DMS79 treated with DMSO at 0.1 percent for 48 hours (cell line): ENCODE measurements around the gene PLAC8L1.
A peak's percentile ranks its signal among the peaks of the same experiment; 100 is the strongest.
"Not testable (repeated sequence)": the region's sequence is repeated elsewhere in the genome, so short reads cannot be mapped to it uniquely, and the experiment has no call there.

Experiments
- DNase-seq: peaks from one replicate; lab custom pipeline; 2025; lab: John Stamatoyannopoulos, UW

The PLAC8L1 gene, protein sequence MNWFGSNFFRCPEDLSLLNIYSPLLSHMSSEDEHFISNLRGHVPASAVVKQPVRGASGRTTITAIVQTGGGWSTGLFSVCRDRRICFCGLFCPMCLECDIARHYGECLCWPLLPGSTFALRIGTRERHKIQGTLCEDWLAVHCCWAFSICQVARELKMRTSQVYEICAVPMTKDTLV

DNA sequence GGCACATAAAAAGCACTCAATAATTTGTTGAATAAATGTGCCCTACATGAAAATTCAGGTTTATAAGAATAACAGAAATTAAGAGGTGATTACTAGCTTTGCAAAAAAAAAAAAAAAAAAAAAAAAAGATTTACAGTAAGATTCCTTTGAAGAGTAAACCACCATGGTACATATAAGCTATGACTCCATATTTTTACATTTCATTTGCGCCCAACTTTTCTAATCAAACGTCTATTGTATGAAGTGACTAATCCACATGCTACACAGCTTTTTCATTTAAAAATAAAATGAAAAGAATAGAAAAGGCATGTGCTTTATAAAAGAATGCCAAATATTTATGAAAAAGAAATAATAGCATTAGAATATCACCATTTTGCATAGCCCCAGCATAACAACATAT is at the start of gene PLAC8L1:
Gene PLAC8L1 (minus strand): TSS at position 101 of the 400 bp plus-strand sequence. CDS start 1,266 bp downstream, outside the sequence.
- no peak for DNase-seq

DNA sequence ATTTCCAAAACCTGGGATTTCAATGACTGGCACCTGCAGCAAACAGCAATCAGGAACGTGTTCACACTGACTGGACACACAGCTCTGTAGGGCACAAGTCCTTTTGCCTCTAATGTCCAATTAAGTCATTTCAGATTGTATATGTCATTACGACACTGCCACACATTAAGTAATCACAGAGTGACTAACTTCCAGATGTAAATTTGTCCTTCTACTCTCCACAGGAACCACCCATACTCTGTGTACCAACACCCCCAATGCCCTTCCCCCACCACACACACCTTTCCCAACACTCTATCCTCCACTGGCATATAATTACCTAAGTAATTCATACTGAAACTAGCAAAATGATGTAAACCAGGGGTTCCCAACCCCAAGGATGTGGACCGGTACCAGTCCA is 46.6 kb upstream of the PLAC8L1 start:
- no peak for DNase-seq

DNA sequence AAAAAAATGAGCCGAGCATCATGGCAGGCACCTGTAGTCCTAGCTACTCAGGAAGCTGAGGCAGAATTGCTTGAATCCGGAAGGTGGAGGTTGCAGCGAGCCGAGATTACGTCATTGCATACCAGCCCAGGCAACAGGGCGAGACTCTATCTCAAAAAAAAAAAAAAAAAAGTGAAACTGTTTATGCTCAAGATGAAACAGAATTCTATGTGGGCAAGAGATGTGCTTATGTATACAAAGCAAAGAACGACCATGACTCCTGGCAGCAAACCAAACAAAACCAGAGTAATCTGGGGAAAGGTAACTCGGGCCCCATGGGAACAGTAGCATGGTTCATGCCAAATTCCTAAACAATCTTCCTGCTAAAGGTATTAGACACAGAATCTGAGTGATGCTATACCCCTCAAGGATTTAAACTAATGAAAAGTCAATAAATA is 32.6 kb upstream of the PLAC8L1 start:
- DNase-seq = no peak

DNA sequence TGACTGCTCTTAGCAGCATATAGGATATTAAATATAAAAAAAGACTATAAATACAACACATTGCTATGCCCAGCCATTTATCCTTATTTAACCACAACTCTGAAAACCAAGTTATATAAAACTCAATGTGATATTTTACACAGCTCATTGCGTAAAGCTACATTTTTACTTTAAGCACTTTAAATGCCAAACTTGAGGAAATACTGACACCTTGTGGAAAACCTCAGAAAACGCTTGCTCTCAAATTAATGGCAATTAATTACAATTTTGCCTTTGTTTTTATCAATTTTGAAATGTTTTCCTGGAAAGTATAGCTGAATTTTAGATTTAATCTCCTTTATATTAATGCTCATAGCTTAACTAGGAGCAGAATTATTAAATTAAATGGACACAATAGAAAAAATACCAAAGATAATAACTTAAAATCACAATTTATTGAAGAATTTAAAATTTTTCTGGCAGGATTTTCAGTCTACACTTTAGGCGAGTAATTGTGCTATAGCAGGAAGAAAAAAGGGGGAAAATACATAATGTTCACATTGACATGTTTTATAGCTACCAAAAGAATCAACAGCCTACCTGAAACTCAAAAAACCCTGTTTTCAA is 25.2 kb upstream of the PLAC8L1 start:
- peak; percentile 15 for DNase-seq

DNA sequence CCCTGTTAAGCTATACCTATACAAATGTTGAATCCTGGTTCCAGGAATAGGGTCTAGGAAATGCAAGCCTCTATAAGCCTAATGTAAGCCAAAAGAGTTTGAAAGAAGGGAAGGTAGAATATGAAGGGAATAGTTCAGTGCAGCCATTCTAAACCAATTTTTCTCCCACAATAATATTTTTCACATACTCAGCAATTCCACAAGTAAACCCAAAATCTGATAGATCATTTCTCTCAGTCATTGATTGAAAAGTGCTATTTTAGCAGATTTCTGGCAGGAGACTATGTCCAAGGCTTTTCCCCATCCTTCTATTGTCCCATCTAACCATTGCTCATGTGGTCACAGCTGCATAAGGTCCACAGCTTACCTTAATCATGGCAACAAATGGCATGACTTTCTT is 20.7 kb upstream of the PLAC8L1 start:
- no peak for DNase-seq

DNA sequence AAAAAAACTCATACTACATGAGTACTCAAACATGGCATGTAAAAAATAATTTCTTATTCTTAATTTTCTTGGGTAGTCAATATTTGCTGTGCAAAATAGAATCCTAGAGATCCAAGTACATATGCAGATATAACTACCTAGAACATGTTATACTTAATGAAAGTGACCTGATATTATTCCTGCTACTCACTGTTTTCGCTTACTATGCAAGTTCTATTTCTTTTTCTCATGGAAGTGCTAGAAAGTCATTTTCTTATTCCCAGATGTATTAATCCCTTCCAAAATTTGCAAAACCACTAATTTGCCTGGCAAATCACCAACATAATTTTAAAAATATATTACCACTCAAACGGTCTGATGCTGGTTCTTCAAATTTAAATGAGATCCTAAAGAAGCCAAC is 19.2 kb upstream of the PLAC8L1 start:
- no peak for DNase-seq

DNA sequence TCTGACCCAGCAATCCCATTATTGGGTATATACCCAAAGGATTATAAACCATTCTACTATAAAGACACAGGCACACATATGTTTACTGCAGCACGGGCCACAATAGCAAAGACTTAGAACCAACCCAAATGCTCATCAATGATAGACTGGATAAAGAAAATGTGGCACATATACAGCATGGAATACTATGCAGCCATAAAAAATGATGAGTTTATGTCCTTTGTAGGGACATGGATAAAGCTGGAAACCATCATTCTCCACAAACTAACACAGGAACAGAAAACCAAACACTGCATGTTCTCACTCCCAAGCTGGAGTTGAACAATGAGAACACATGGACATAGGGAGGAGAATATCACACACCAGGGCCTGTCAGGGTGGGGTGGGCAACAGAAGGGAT is 16.1 kb upstream of the PLAC8L1 start:
- not testable (repeated sequence) for DNase-seq

DNA sequence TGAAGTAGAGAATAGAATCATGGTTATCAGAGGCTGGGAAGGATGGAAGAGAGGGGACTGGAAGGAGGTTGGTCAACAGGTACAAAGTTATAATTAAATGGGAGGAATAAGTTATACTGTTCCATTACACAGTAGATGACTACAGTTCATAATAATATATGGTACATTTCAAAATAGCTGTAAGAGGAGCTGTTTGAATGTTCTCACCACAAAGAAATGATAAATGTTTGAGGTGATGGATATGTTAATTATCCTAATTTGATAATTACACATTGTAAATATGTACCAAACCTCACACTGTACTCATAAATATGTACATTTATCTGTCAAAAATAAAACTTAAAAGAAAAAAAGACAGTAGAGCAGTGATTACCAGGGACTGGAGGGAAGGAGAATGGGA is 12.9 kb upstream of the PLAC8L1 start:
- DNase-seq = no peak

DNA sequence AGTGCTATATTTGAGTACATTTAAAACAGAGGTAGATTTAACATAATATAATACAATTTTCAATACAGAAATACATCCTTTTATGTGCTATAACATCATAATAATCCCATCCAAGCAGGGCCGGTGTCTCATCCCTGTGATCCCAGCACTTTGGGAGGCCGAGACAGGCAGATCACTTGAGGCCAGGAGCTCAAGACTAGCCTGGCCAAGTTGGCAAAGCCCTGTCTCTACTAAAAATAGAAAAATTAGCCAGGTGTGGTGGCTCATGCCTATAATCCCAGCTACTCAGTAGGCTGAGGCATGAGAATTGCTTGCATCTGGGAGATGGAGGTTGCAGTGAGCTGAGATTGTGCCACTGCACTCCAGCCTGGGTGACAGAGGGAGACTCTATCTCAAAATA is 11.8 kb upstream of the PLAC8L1 start:
- DNase-seq = not testable (repeated sequence)

DNA sequence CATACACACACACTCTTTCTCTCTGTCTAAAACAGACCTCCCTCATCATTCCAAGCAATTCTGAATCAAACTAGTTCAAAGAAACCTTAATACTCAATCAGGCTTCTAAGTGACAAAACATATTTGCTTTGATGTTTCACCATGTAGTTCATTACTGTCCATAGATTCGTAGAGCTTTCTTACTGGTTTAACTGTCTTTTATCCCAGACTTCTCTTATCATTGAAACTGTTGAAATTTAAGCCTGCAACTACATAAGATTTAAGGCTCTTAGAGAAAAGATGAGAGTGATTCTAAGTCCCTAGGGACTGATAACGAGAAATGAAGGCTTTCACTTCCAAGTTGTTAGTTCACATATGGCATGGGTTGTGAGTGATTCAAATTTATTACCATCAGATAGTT is 11.0 kb upstream of the PLAC8L1 start:
- no peak for DNase-seq

DNA sequence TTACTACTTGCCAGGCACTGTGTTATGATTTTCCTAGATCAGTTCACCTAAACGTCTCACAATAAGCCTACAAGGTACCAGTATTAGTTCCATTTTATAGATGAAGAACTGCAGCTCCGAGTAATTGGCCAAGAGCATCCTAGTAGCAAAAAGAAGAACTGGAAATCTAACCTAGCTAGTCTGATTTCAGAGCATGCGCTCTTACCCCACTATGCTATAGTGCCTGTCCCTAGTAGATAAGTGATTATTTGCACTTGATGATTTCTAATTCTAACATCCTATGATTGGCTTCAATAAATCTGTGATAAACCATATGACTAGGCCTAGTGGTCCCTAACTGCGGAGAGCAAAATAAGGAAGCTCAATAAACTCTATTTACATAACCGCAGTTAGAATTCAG is 7.1 kb upstream of the PLAC8L1 start:
- no peak for DNase-seq

DNA sequence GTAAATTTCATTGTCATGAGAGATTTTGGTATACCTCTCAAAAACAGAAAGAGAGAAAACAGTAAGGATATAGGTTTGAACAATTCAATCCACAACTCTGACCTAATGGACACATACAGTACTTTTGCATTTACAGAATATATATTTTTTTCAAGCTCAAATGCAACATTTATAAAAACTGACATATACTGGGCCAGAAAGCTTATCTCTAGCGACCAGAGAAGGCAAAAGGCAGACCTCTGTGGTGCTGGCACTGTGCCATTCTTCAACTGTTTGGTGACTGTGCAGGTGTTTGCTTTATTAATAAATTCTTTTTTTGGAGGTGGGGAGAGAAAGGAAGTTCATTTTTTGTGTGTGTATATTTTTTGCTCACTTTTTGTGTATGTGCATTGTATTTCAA is 6.0 kb upstream of the PLAC8L1 start:
- no peak for DNase-seq

DNA sequence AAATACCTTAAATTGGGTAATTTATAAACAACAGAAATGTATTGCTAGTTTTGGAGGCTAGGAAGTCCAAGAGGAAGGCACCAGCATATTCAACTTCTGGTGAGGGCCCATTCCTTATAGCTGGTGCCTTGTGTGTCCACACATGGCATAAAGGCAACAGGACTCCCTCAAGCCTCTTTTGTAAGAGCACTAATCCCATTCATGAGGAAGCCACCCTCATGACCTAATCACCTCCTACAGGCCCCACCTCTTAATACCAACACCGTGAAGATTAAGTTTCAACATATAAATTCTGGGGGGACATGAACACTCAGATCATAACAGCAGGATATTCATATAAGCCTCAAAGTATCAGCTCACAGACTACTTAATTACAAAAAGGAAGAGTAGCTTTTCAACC is 4.0 kb upstream of the PLAC8L1 start:
- DNase-seq = no peak

DNA sequence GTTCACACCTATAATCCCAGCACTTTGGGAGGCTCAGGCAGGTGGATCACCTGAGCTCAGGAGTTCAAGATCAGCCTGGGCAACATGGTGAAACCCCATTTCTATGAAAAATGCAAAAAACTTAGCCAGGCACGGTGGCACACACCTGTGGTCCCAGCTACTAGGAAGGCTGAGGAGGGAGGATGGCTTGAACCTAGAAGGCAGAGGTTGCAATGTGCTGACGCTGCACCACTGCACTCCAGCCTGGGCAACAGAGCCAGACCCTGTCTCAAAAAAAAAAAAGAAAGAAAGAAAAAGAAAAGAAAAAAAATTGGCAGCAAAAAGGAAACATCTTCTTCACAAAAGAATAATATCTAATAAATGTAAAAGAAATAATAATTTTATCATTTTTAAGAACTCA is 3.5 kb upstream of the PLAC8L1 start:
- not testable (repeated sequence) for DNase-seq

DNA sequence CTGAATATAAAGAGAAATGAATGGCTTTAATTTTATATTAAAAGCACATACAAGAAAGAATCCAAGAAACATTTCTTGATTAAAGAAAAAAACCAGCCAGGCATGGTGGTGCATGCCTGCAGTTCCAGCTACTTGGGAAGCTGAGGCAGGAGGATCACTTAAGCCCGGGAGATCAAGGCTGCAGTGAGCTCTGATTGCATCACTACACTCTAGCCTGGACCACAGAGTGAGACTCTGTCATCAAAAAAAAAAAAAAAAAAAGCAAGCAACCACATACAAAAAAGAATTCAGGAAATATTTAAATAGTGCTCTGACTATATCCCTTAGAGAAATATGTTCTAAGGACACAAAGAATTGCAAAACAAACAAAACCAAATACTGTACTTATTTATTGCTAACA is 2.5 kb upstream of the PLAC8L1 start:
- no peak for DNase-seq

DNA sequence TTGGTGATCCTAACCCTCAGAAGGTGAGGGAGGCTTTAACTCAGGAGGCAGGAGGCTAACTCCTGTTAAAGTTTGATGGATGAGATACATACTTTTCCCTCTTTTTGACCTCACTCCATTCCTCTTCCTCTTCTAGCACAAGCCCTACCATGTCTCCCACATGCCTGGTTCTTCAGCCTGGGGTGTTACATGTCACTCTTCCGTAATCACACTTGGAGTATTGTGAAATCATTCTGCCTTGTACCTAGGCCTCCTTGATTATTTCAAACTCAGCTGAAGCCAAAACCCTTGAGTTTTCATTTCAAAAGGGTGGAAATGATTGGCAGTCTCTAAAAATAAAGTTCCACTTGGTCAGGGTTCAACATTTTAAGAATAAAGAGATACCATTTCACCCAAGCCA is 1.8 kb downstream of the PLAC8L1 start:
- DNase-seq = no peak

DNA sequence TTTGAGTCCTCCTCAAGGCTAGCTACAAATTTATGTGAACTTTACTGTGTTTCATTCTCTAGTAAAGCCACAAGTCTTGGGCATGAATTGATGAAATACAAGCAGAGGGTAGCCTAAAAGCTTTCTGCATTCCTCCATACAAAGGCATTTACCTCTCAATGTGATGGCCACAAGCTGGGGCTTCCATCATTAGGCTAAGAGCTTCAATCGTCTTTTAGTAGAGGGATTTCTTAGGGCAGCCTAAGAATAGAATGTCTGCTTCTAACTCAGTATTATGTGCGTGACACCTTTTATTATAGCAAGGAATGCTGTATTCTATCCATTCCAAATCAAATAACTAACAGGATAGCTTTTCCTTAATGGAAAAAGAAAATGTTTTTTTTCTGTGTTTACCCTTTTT is 3.7 kb downstream of the PLAC8L1 start:
- DNase-seq = no peak

DNA sequence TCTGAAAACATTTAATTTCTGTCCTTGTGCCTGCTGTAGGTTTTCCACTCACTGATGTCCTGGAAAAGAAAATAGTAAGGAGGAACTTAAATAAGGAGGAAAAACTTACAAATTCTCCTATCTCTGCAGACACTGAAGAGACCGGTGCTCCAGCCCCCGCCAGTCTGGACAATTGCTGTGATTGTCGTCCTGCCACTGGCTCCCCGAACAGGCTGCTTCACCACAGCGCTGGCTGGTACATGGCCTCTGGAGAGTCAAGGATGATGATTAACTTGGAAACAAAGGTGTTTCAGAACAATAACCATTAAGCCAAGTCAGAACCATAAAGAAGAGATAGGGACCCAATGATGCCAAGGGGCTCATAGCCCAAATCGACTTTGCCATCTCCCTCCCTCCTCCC is 7.3 kb downstream of the PLAC8L1 start:
- no peak for DNase-seq

DNA sequence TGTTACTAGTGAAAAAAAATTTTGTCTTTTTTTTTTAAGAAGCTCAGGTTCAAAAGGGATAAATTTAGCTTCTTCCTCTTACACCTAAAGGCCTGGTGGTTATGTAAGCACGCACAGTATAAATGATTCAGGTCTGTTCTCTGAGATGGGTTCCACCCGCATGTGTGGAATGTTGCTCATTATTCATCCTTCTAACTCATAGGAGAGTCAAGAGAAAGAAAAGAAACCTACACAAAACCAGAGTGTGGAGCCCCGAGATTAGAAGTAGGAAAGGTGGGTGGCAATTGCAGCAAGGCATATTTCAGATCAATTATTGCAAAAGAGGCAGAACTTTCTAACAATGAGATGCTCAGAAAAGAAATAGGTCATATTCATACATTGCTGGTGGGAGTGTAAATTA is 13.5 kb downstream of the PLAC8L1 start:
- no peak for DNase-seq

DNA sequence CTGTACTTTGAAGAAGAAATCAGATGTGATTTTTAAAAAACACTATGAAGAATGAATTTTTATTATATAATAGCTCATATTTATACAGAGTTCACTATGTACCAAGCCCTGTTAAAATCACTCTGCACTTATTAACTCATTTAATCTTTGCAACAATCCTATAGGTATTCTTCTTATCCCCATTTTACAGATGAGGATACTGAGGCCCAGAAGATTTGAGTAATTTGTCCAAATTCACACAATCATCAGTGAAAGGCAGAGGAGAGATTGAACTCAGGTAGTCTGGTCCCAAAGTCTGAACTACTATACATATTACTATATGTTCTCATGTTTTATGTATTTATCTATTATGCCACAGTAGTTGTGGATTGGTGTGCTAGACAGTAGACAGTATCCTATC is 16.1 kb downstream of the PLAC8L1 start:
- DNase-seq = no peak

DNA sequence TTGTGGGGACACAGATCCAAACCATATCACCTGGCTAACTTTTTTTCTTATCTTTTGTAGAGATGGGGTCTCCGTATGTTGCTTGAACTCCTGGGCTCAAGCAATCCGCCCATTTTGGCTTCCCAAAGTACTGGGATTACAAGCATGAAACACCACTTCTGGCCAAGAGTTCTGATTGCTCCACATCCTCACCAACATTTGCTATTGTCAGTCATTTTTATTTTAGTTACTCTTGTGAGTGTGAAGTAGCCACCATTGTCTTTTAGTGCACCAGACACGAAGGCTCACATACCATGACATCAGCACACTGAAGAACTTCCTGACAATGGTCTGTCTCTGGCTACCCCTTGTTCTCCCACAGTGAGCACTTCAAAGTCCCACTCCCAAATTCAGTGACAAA is 17.3 kb downstream of the PLAC8L1 start:
- no peak for DNase-seq

DNA sequence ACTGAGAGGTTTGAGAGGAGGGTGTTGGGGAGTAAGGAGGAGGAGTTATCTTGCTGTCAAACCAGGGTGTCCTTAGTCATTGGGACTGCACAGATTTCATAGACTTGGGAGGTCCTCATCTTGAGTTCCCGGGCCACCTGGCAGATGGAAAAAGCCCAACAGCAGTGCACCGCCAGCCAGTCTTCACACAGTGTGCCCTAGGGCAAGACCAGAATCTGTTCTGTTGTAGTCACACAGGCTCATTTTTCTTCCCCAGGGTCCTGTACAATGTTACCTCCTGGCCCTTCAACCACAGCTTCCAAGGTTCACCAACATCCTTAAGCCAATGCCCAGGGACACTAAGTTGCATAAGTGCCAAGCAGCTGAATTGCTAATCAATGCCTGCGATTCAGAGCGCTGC is 21.0 kb downstream of the PLAC8L1 start:
- no peak for DNase-seq

DNA sequence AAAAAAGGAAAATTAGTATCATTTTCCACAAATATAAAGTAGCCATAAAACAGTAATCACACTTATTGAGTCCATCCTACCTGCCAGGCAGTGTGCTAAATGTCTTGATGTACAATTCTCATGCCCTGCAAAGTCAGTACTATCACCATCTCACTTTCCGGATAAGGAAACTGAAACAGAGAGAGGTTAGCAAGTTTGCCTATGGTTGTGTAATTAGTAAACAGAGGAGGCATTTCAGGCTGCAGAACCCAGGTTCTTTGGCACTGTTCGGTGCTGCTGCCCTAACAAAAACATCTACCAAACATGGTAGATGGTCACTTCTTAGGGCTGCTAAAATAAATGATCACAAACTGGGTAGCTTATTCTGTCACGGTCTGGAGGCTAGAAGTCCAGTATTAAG is 22.6 kb downstream of the PLAC8L1 start:
- no peak for DNase-seq

DNA sequence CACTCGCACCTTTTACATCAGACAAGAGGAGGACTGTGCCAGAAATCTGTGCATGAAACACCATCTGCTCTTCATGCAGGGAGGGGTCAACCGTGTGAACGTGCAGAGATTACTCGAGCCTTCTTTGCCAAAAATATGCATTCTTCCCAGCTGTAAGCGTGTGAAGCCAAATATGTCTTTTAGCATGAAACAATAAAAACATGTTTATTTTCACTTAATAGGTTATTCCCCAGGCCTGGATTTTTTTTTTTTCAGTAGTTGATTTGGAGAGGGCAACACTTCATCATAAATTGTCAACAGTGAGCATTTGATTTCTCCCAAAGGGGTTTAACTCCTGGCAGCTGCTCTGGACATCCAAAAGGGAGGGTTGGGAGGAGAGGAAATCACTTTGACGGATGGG is 23.8 kb downstream of the PLAC8L1 start:
- no peak for DNase-seq
